Keratinocyte (primary cell): ENCODE results near the gene ARHGAP8. TPM values are rescaled to one million over a fixed set of nuclear protein-coding genes. Genes with fewer than 3 reads are reported as not detected.

ENCODE experiments used
- DNase-seq: peaks from one replicate; pipeline ENCODE4 v3.0.0-alpha.2; 2011; ENCODE audit warnings: low read depth, missing footprints, low spot score
- FAIRE-seq: peaks from 2 replicates; lab custom pipeline; 2011; peaks lifted over from hg19 to GRCh38; lab: Jason Lieb, UNC
- H2AFZ ChIP-seq: 2 replicates; pipeline ENCODE4 v1.6.0; 2012; ENCODE audit warnings: low read length, control low read depth, inconsistent platforms; ENCODE audit not compliant: control insufficient read depth
- H3K27ac ChIP-seq: 2 replicates; pipeline ENCODE4 v1.5.1; 2011; ENCODE audit warnings: low read length; ENCODE audit not compliant: control insufficient read depth, insufficient read depth
- H3K27me3 ChIP-seq: 3 replicates; pipeline ENCODE4 v1.6.0; 2011; ENCODE audit warnings: low read length; ENCODE audit not compliant: control insufficient read depth, insufficient read depth; ENCODE audit errors: extremely low read depth
- H3K36me3 ChIP-seq, 2 experiments: 2 replicates in 1 of 2; 3 replicates in 1 of 2; pipeline ENCODE4 v1.5.1; 2011; ENCODE audit warnings: low read length in 2 of 2, mild to moderate bottlenecking in 1 of 2; ENCODE audit not compliant: control insufficient read depth in 2 of 2, insufficient read depth in 2 of 2; ENCODE audit errors: extremely low read depth in 1 of 2
- H3K4me1 ChIP-seq: 3 replicates; pipeline ENCODE4 v1.5.1; 2011; ENCODE audit warnings: low read length; ENCODE audit not compliant: control insufficient read depth, insufficient read depth; ENCODE audit errors: extremely low read depth
- H3K4me2 ChIP-seq: 3 replicates; pipeline ENCODE4 v1.6.0; 2011; ENCODE audit warnings: low read depth, low read length; ENCODE audit not compliant: control insufficient read depth, insufficient read depth; ENCODE audit errors: extremely low read depth
- H3K4me3 ChIP-seq, 3 experiments: fragments of 200-600 bp in 1 of 3; sonication (generic) in 1 of 3; 2 replicates in 2 of 3; 3 replicates in 1 of 3; pipeline ENCODE4 v1.5.1; 2011 to 2016; ENCODE audit warnings: low read length in 3 of 3, mild to moderate bottlenecking in 3 of 3, control low read depth in 2 of 3, inconsistent platforms in 1 of 3, low read depth in 1 of 3, mixed read lengths in 1 of 3, mixed run types in 1 of 3, moderate library complexity in 1 of 3; ENCODE audit not compliant: control insufficient read depth in 2 of 3, insufficient read depth in 2 of 3; ENCODE audit errors: extremely low read depth in 1 of 3
- H3K79me2 ChIP-seq: 2 replicates; pipeline ENCODE4 v1.6.0; 2012; ENCODE audit warnings: low read length; ENCODE audit not compliant: control insufficient read depth, insufficient read depth
- H3K9ac ChIP-seq: 3 replicates; pipeline ENCODE4 v1.6.0; 2011; ENCODE audit warnings: low read length; ENCODE audit not compliant: control insufficient read depth, insufficient read depth; ENCODE audit errors: extremely low read depth
- H3K9me1 ChIP-seq: 3 replicates; pipeline ENCODE4 v1.6.0; 2011; ENCODE audit warnings: low read length; ENCODE audit not compliant: control insufficient read depth, insufficient read depth; ENCODE audit errors: extremely low read depth
- H3K9me3 ChIP-seq: 2 replicates; pipeline ENCODE4 v1.5.1; 2012; ENCODE audit warnings: low read depth, low read length; ENCODE audit not compliant: control insufficient read depth
- H4K20me1 ChIP-seq: 3 replicates; pipeline ENCODE4 v1.6.0; 2011; ENCODE audit warnings: low read length; ENCODE audit not compliant: control insufficient read depth, insufficient read depth; ENCODE audit errors: extremely low read depth
- EZH2 ChIP-seq: IDR thresholded peaks from one replicate; pipeline ENCODE4 v1.6.1; 2012; ENCODE audit warnings: inconsistent platforms, mild to moderate bottlenecking, low read length, moderate library complexity
- dilution Hi-C: fragments of 300-500 bp; cut with MboI; formaldehyde crosslinking; loops from one replicate; pipeline ENCODE4 v1.7.0; 2020; ENCODE audit warnings: low sequenced_read_pairs; ENCODE audit not compliant: extremely low pct_ligation_motif_present
- polyA plus RNA-seq, 5 experiments: library from polyadenylated mRNA; depleted of rRNA in 3 of 5; stranded (reverse) in 3 of 5; stranded (forward) in 1 of 5; unstranded in 1 of 5; fragments of >200 nt; gene quantifications; 1 replicate in 1 of 5; 2 replicates in 3 of 5; 3 replicates in 1 of 5; pipeline versions ENCODE4 v1.2.1 to v1.2.3, GENCODE V29; 2011 to 2012; ENCODE audit warnings: missing spikeins in 2 of 5, low read depth in 1 of 5, low replicate concordance in 1 of 5
- TF ChIP-seq, protein P1 (sequence below), 3 experiments: IDR thresholded peaks in 1 of 3; conservative IDR thresholded peaks in 1 of 3; optimal IDR thresholded peaks in 1 of 3; 2 replicates in 2 of 3; 3 replicates in 1 of 3; pipeline versions ENCODE3 to v1.5.1; 2011; ENCODE audit warnings: low read length in 3 of 3, mild to moderate bottlenecking in 3 of 3, moderate library complexity in 2 of 3, control low read depth in 1 of 3, inconsistent platforms in 1 of 3; ENCODE audit not compliant: insufficient read depth in 2 of 3; ENCODE audit errors: extremely low read depth in 1 of 3

Gene ARHGAP8
- polyA plus RNA-seq, 1 donor (not counting 4 experiments of a cell fraction or from before 2014, with no cell fraction given): 21.3 TPM

- H3K9me3 ChIP-seq: no peaks in the 10 kb centered on the region
- no peak overlapping the region for H3K27ac ChIP-seq
- H3K4me3 ChIP-seq: no peak overlapping the region
- no peak overlapping the region for H2AFZ ChIP-seq
- H4K20me1 ChIP-seq: no peaks in the 10 kb centered on the region
- no peaks in the 10 kb centered on the region for H3K4me1 ChIP-seq
- DNase-seq (no peak), FAIRE-seq (no peak)
- no peaks in the 10 kb centered on the region for H3K79me2 ChIP-seq
- H3K9me1 ChIP-seq: no peaks in the 10 kb centered on the region
- H3K36me3 ChIP-seq: no peaks in the 10 kb centered on the region
- TF ChIP-seq, protein P1, sequence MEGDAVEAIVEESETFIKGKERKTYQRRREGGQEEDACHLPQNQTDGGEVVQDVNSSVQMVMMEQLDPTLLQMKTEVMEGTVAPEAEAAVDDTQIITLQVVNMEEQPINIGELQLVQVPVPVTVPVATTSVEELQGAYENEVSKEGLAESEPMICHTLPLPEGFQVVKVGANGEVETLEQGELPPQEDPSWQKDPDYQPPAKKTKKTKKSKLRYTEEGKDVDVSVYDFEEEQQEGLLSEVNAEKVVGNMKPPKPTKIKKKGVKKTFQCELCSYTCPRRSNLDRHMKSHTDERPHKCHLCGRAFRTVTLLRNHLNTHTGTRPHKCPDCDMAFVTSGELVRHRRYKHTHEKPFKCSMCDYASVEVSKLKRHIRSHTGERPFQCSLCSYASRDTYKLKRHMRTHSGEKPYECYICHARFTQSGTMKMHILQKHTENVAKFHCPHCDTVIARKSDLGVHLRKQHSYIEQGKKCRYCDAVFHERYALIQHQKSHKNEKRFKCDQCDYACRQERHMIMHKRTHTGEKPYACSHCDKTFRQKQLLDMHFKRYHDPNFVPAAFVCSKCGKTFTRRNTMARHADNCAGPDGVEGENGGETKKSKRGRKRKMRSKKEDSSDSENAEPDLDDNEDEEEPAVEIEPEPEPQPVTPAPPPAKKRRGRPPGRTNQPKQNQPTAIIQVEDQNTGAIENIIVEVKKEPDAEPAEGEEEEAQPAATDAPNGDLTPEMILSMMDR (optimal IDR thresholded peaks at IDR 0.05 in 1 of 3, IDR thresholded peaks at IDR 0.05 in 1 of 3, conservative IDR thresholded peaks at IDR 0.05 in 1 of 3; ENCODE audit: extremely low read depth in 1 of 3, insufficient read depth in 2 of 3, low read length in 3 of 3): no peak
- no peak for TF ChIP-seq EZH2
- no peak overlapping the region for H3K9ac ChIP-seq
- dilution Hi-C loops: no loop called here
- no peak overlapping the region for H3K4me2 ChIP-seq
- peaks cover 16% of the 10 kb centered on the region for H3K27me3 ChIP-seq
Measured at GRCh38 chr22:44894782-44895181, 142.4 kb downstream of the ARHGAP8 start.

DNA sequence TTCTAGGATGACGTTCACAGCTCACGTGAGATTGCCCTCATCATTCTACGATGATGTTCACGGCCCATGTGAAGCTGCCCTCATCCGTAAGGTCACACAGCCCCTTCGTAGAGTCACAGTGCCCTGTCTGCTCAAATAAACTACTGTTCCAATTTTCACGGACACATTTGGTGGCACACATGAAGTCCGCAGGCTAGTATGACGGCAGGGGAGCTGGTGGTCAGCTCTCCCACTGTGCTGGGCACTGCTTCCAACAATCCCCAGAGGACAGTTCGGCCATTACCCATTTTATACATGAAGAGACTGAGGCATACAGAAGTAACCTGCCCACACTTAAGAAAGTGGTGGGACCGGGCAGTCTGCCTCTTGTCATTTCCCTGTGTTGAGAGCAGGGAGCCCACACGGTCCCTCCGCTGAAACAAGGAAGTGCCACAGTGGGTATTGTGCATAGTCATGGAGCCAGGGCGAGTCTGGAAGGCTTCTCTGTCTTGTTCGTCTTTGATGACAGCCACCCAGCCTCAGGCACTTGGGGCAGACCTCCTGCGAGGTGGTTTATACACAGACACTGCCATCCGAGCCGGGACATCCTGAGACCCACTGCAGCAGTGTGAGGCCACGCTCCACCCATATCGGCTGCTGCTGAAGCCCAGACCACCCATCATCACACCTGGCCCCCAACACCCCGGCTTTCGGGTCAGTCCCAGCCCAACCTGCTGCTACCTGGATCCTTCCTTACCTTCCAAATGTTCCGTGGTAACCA lies 143.1 kb downstream of the ARHGAP8 start:
- Histone ChIP-seq H3K36me3 (no peaks in the 10 kb centered on the region), H3K27me3 (peaks cover 16% of the 10 kb centered on the region), H3K27ac (no peak overlapping the region), H4K20me1 (no peaks in the 10 kb centered on the region), H2AFZ (no peak overlapping the region), H3K9me3 (no peaks in the 10 kb centered on the region), H3K4me3 (no peak overlapping the region), H3K79me2 (no peaks in the 10 kb centered on the region), H3K9ac (no peak overlapping the region), H3K9me1 (no peaks in the 10 kb centered on the region), H3K4me1 (no peaks in the 10 kb centered on the region), H3K4me2 (no peak overlapping the region)
- DNase-seq: no peak
- no peak for FAIRE-seq
- dilution Hi-C loops: no loop called here
- TF ChIP-seq EZH2: no peak
- TF ChIP-seq, protein P1 (optimal IDR thresholded peaks at IDR 0.05 in 1 of 3, IDR thresholded peaks at IDR 0.05 in 1 of 3, conservative IDR thresholded peaks at IDR 0.05 in 1 of 3; ENCODE audit: extremely low read depth in 1 of 3, insufficient read depth in 2 of 3, low read length in 3 of 3): no peak
